Measurements from ENCODE around the gene TIMELESS. TPM values are rescaled to one million over a fixed set of nuclear protein-coding genes. Genes with fewer than 3 reads are reported as not detected.

Gene TIMELESS
- total RNA-seq, 4 donors from 2014 or later: 6.9 to 16.4 (median 11.4) TPM

GRCh38 chr12:56437430-56438176, 11.6 kb downstream of the TIMELESS start:
- no peak for DNase-seq
- intact Hi-C loops (cut with DNase I): no loop called here
- no peak for TF ChIP-seq CTCF (IDR thresholded peaks at IDR 0.05)
- no peak for TF ChIP-seq POLR2A (IDR thresholded peaks at IDR 0.05)
- Histone ChIP-seq H3K36me3 (peaks cover 0 to 11% (median 6%) of the 10 kb centered on the region in 3 donors), H3K27me3 (no peaks in the 10 kb centered on the region), H3K27ac (no peak overlapping the region), H3K9me3 (no peaks in the 10 kb centered on the region), H3K4me3 (no peak overlapping the region), H3K4me1 (no peaks in the 10 kb centered on the region)
- 83 to 86% methylated on average over 11 of the region's 11 CpGs for WGBS, 2 donors

- H3K27ac ChIP-seq: no peak overlapping the region
- intact Hi-C loops (cut with DNase I): no loop called here
- DNase-seq: no peak
- H3K36me3 ChIP-seq: peaks cover 0 to 38% (median 6%) of the 10 kb centered on the region in 3 donors
- TF ChIP-seq POLR2A (IDR thresholded peaks at IDR 0.05): no peak
- TF ChIP-seq CTCF (IDR thresholded peaks at IDR 0.05): no peak
- H3K27me3 ChIP-seq: no peaks in the 10 kb centered on the region
- H3K4me1 ChIP-seq: no peaks in the 10 kb centered on the region
- no peak overlapping the region for H3K4me3 ChIP-seq
- WGBS, 2 donors: 94 to 95% methylated on average over 6 of the region's 6 CpGs
- H3K9me3 ChIP-seq: no peaks in the 10 kb centered on the region
Observed at GRCh38 chr12:56434828-56435227, 14.4 kb downstream of the TIMELESS start.

GRCh38 chr12:56431850-56432249, 17.4 kb downstream of the TIMELESS start:
- no peaks in the 10 kb centered on the region for H3K27me3 ChIP-seq
- no peak overlapping the region for H3K27ac ChIP-seq
- intact Hi-C loops (cut with DNase I): no loop called here
- DNase-seq: no peak
- H3K36me3 ChIP-seq: peaks cover 0 to 66% (median 6%) of the 10 kb centered on the region in 3 donors
- no peaks in the 10 kb centered on the region for H3K4me1 ChIP-seq
- H3K9me3 ChIP-seq: no peaks in the 10 kb centered on the region
- WGBS, 2 donors: 88 to 96% methylated on average over 3 of the region's 3 CpGs
- H3K4me3 ChIP-seq: no peak overlapping the region
- TF ChIP-seq POLR2A (IDR thresholded peaks at IDR 0.05): no peak
- no peak for TF ChIP-seq CTCF (IDR thresholded peaks at IDR 0.05)

- DNase-seq: no peak
- Histone ChIP-seq H3K27me3 (no peaks in the 10 kb centered on the region), H3K4me1 (no peaks in the 10 kb centered on the region), H3K9me3 (no peaks in the 10 kb centered on the region), H3K36me3 (peaks cover 0 to 68% (median 6%) of the 10 kb centered on the region in 3 donors), H3K4me3 (no peak overlapping the region), H3K27ac (no peak overlapping the region)
- no peak for TF ChIP-seq CTCF (IDR thresholded peaks at IDR 0.05)
- TF ChIP-seq POLR2A (IDR thresholded peaks at IDR 0.05): no peak
- intact Hi-C loops (cut with DNase I): no loop called here
- WGBS, 2 donors: 93% methylated on average over 11 of the region's 11 CpGs
Observed at GRCh38 chr12:56431288-56431687, 17.9 kb downstream of the TIMELESS start.

- no peak for TF ChIP-seq CTCF (IDR thresholded peaks at IDR 0.05)
- TF ChIP-seq POLR2A (IDR thresholded peaks at IDR 0.05): no peak
- H3K36me3 ChIP-seq: peaks cover 0 to 88% (median 0%) of the 10 kb centered on the region in 3 donors
- H3K4me1 ChIP-seq: no peaks in the 10 kb centered on the region
- H3K9me3 ChIP-seq: no peaks in the 10 kb centered on the region
- no peak overlapping the region for H3K4me3 ChIP-seq
- 47 to 55% methylated on average over 3 of the region's 3 CpGs for WGBS, 2 donors
- intact Hi-C loops (cut with DNase I): no loop called here
- H3K27me3 ChIP-seq: no peaks in the 10 kb centered on the region
- DNase-seq: no peak
- H3K27ac ChIP-seq: no peak overlapping the region
Observed at GRCh38 chr12:56425940-56426438, 23.2 kb downstream of the TIMELESS start.

Data from esophagus squamous epithelium (tissue), 5 donors.